Heart right ventricle (tissue), 16 donors: Measurements from ENCODE around the gene CD59. TPM values are rescaled to one million over a fixed set of nuclear protein-coding genes. Genes with fewer than 3 reads are reported as not detected.
A peak's percentile ranks its signal among the peaks of the same experiment; 100 is the strongest.

Source experiments
- ATAC-seq, 8 donors: fragments of 200-7000 bp; cut with Tn5 transposase; one replicate each; pipeline ENCODE4 v1.9.1; 2020; ENCODE audit warnings: mild to moderate bottlenecking in 8 of 8, moderate library complexity in 8 of 8, moderate number of reproducible peaks in 1 of 8
- DNase-seq, 2 donors: peaks; one replicate each; pipeline ENCODE4 v3.0.0-alpha.2; 2020
- H3K27ac ChIP-seq, 10 donors: fragments of 200-600 bp; sonication (generic) in 2 of 10; one replicate each; pipeline versions ENCODE4 v1.5.0 to v1.8.0; 2020 to 2022; ENCODE audit warnings: mild to moderate bottlenecking in 3 of 10
- H3K27me3 ChIP-seq, 7 donors: fragments of 200-600 bp; one replicate each; pipeline ENCODE4 v1.8.0; 2021 to 2022; ENCODE audit warnings: mild to moderate bottlenecking in 2 of 7
- H3K36me3 ChIP-seq, 9 donors: fragments of 200-600 bp; sonication (generic) in 1 of 9; one replicate each; pipeline versions ENCODE4 v1.5.0 to v1.8.0; 2020 to 2022; ENCODE audit warnings: mild to moderate bottlenecking in 2 of 9
- H3K4me1 ChIP-seq, 9 donors: fragments of 200-600 bp; sonication (generic) in 1 of 9; one replicate each; pipeline versions ENCODE4 v1.5.0 to v1.8.0; 2020 to 2022; ENCODE audit warnings: mild to moderate bottlenecking in 4 of 9
- H3K4me3 ChIP-seq, 10 donors: fragments of 200-600 bp; sonication (generic) in 2 of 10; one replicate each; pipeline versions ENCODE4 v1.5.0 to v1.8.0; 2020 to 2022; ENCODE audit warnings: mild to moderate bottlenecking in 7 of 10, moderate library complexity in 2 of 10
- H3K9me3 ChIP-seq, 11 donors: fragments of 200-600 bp in 10 of 11; sonication (generic) in 2 of 11; one replicate each; pipeline versions ENCODE4 v1.5.0 to v1.8.0; 2013 to 2022; ENCODE audit warnings: mild to moderate bottlenecking in 2 of 11, control low read depth in 1 of 11, moderate library complexity in 1 of 11
- WGBS, 2 donors: extraction: QIAGEN DNeasy Blood & Tissue Kit; methylation state at CpG; one replicate each; pipeline ENCODE4 v1.1.7; 2013; ENCODE audit warnings: inconsistent platforms in 1 of 2; 5-methylcytosine and 5-hydroxymethylcytosine counted together
- intact Hi-C, 10 donors: fragments of 100-400 bp; cut with DNase I; formaldehyde crosslinking; loops; one replicate each; pipeline versions ENCODE4 v1.11.1 to v1.14.2; 2022
- polyA plus RNA-seq, 2 donors: library from polyadenylated mRNA; stranded (reverse); fragments of 200-250 nt; gene quantifications; one replicate each; pipeline ENCODE4 v1.2.3, GENCODE V29; 2013
- total RNA-seq, 10 donors: library from RNA; stranded (reverse); fragmentation: NEBNext Ultra II Directional in 3 of 10; extraction: Animal tissue kit (Norgen Biotek cat#: 25700) in 3 of 10; gene quantifications; one replicate each; pipeline versions ENCODE4 v1.2.1 to v1.2.4, GENCODE V29; 2021 to 2023
- TF ChIP-seq, protein P1 (sequence below), 9 donors: fragments of 200-600 bp; sonication (generic) in 2 of 9; IDR thresholded peaks; one replicate each; pipeline versions ENCODE4 v1.5.0 to v1.8.0; 2021 to 2022; ENCODE audit warnings: antibody characterized with exemption in 9 of 9, mild to moderate bottlenecking in 5 of 9, moderate library complexity in 1 of 9
- donor health status: Arrhythmogenic right ventricular cardiomyopathy.
- donor health status: ischemic (EF 13 %, LVEDD 7.1; RV severe dilation, severe dysfunction).
- donor health status: healthy with polysubstance abuse.
- donor health status: DM: no; HTN: yes; CAD: no.
- donor health status: DM: no; HTN: no; CAD: no.
- donor health status: ischemic (EF 25% LVEDD 6.9; RV normal size, moderate dysfunction).
- donor health status: ischemic (EF 25% LVEDD 5.7; RV mildly dilated, moderate dysfunction).
- donor health status: healthy.
- donor health status: DM: yes; HTN: yes; CAD: no.
- donor health status: Ischemic cardiomyopathy.
- donor health status: ischemic (EF 35%, LVEDD 5.7; RV mildly dilated, moderate dysfunction).
- donor health status: nonischemic (EF 11% LVEDD 7.7; RV severe dilation, severe dysfunction).
- donor health status: DM: yes; HTN: yes; CAD: no.
- donor health status: PGD.
- donor health status: ischemic (EF 29% LVEDD 5.4; RV normal size, mild dysfunction).
- donor health status: nonischemic (EF 23%, LVEDD 6.1; RV moderate dilation, normal function).

CD59 gene
- total and polyA plus RNA-seq, 12 donors: 120 to 1,261 (median 753) TPM

DNA sequence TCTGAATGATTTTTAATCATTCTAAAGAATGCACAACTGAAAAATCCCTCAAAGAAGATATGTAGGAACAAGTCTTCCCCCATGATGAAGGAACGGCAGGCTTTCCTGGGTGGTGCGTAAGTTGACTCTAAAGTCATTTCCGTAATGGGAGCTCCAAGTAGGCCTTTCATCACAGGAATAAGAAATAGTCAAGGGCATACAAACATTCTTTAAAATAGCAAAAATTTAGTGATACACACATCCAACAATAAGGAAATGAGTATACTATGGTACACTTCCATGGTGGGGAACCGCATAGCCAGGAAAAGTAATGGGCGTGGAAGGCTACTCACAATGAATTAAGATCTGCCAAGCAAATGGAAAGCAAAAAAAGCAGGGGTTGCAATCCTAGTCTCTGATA is 10.7 kb downstream of the CD59 start:
- peak overlapping the region; percentile 67 to 99 (median 90) for H3K27ac ChIP-seq
- peaks cover 0 to 32% (median 8%) of the 10 kb centered on the region in 9 donors for H3K36me3 ChIP-seq
- TF ChIP-seq, protein P1, sequence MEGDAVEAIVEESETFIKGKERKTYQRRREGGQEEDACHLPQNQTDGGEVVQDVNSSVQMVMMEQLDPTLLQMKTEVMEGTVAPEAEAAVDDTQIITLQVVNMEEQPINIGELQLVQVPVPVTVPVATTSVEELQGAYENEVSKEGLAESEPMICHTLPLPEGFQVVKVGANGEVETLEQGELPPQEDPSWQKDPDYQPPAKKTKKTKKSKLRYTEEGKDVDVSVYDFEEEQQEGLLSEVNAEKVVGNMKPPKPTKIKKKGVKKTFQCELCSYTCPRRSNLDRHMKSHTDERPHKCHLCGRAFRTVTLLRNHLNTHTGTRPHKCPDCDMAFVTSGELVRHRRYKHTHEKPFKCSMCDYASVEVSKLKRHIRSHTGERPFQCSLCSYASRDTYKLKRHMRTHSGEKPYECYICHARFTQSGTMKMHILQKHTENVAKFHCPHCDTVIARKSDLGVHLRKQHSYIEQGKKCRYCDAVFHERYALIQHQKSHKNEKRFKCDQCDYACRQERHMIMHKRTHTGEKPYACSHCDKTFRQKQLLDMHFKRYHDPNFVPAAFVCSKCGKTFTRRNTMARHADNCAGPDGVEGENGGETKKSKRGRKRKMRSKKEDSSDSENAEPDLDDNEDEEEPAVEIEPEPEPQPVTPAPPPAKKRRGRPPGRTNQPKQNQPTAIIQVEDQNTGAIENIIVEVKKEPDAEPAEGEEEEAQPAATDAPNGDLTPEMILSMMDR (IDR thresholded peaks at IDR 0.05): no peak
- H3K4me1 ChIP-seq: peaks cover 36 to 93% (median 87%) of the 10 kb centered on the region in 9 donors
- H3K9me3 ChIP-seq: no peaks in the 10 kb centered on the region
- DNase-seq: no peak
- intact Hi-C loops: no loop called here
- no peak overlapping the region for H3K4me3 ChIP-seq
- no peaks in the 10 kb centered on the region for H3K27me3 ChIP-seq
- 71 to 79% methylated on average over 5 of the region's 5 CpGs for WGBS, 2 donors
- no peak for ATAC-seq

DNA sequence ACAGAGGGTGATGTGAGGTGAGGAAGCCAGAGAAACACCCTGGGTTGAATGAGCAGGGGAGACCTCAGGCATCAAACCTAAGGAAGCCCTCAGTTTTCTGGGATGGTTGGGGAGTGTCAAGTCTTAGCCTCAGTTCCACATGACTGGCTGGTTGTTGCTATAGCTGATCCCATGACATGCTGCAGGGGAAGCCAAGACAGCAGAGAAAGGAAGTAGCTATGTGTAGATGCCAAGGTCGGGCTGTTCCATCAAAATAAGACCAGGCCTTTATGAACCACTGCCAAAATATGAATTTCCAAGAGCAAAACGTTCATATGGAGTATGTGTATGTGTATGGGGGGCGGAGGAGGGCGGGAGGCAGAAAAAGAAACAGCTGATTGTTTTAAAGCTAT is 11.6 kb downstream of the CD59 start:
- intact Hi-C loops: no loop called here
- WGBS, 2 donors: 30 to 34% methylated on average over 4 of the region's 4 CpGs
- Histone ChIP-seq H3K27me3 (no peaks in the 10 kb centered on the region), H3K27ac (peak overlapping the region; percentile 67 to 99 (median 90)), H3K4me3 (no peak overlapping the region), H3K36me3 (peaks cover 0 to 35% (median 15%) of the 10 kb centered on the region in 9 donors), H3K4me1 (peaks cover 35 to 93% (median 85%) of the 10 kb centered on the region in 9 donors), H3K9me3 (no peaks in the 10 kb centered on the region)
- TF ChIP-seq, protein P1 (IDR thresholded peaks at IDR 0.05): no peak
- DNase-seq (no peak), ATAC-seq (peak; percentile 38 to 74 (median 66))

- peaks cover 0 to 41% (median 16%) of the 10 kb centered on the region in 9 donors for H3K36me3 ChIP-seq
- H3K27ac ChIP-seq: peak overlapping the region; percentile 67 to 99 (median 90)
- ATAC-seq (peak; percentile 75 to 87 (median 80)), DNase-seq (peak in 1 of 2 donors; percentile 83)
- H3K9me3 ChIP-seq: no peaks in the 10 kb centered on the region
- peaks cover 35 to 85% (median 77%) of the 10 kb centered on the region in 9 donors for H3K4me1 ChIP-seq
- TF ChIP-seq, protein P1 (IDR thresholded peaks at IDR 0.05): no peak
- 44 to 47% methylated on average over 6 of the region's 6 CpGs for WGBS, 2 donors
- peak overlapping the region in 1 of 10 donors; percentile 10 for H3K4me3 ChIP-seq
- H3K27me3 ChIP-seq: no peaks in the 10 kb centered on the region
- intact Hi-C loops: no loop called here
These were observed 12.9 kb downstream of the CD59 start for GRCh38 chr11:33723238-33723881.

DNA sequence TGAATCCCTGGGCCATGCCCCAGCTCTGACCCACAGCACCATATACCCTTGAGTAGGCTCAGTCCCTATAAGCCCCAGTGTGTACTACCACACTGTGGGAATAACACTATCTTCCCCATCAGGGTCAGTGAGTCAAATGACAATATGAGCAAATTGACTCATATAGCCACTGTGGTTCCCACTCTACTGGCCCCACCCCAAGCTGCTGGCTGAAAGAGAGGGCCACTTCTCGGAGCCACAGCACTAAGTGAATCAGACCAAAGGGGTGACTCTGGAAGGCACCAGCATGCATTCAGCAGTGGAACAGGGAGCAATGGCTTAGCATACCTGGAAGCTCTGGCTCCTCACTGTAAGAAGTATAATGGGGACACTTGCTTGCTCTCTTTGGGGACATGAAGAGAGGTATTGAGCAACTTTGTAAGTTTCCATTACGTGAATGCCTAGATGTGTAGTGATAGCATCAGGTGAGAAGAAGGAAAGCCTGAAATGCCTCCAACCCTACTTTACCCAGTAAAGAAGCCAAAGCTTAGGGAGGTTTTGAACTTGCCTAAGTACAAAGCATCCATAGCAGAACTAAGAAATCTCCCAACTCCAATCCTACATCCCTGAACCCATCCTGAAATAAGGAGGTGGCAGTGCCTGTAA is 13.5 kb downstream of the CD59 start:
- H3K27me3 ChIP-seq: no peaks in the 10 kb centered on the region
- TF ChIP-seq, protein P1 (IDR thresholded peaks at IDR 0.05): no peak
- peak overlapping the region in 1 of 10 donors; percentile 10 for H3K4me3 ChIP-seq
- ATAC-seq (peak in 6 of 8 donors; percentile 3 to 45 (median 12)), DNase-seq (no peak)
- H3K36me3 ChIP-seq: peaks cover 0 to 48% (median 18%) of the 10 kb centered on the region in 9 donors
- no peaks in the 10 kb centered on the region for H3K9me3 ChIP-seq
- H3K27ac ChIP-seq: peak overlapping the region; percentile 67 to 99 (median 90)
- intact Hi-C loops: no loop called here
- peaks cover 35 to 85% (median 76%) of the 10 kb centered on the region in 9 donors for H3K4me1 ChIP-seq
- 66 to 70% methylated on average over 2 of the region's 2 CpGs for WGBS, 2 donors
